ENCODE measurements around the gene OPTC. TPM values are rescaled to one million over a fixed set of nuclear protein-coding genes. Genes with fewer than 3 reads are reported as not detected.

OPTC gene
- total and polyA plus RNA-seq, 2 donors (not counting 1 experiment from before 2014, with no cell fraction given), result not detected

DNA sequence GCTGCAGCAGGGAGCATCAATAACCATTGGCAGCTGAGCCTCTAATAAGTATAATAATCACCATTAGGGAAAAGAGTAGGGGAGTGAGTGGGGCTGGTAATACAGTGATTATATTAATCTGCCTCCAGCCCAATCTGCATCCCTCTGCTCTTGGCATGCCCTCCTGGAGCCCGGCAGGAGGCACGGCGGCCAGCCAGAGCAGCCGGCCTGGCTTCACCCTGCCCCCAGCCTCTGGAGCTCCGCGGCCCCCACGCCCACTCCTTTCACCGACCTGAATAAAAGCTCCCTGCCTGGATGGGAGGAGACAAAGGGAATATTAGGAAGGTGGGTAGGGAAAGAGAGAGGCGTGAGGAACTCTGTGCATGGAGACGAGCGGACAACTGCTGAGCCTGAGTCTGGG lies 28.3 kb downstream of the OPTC start:
- H3K27me3 ChIP-seq (replicated peaks in 1 of 4; ENCODE audit: control extremely low read depth in 1 of 4, control insufficient read depth in 3 of 4, insufficient read depth in 4 of 4, low read length in 3 of 4), result no peaks in the 10 kb centered on the region
- H3K27me3 Mint-ChIP-seq, result no peaks in the 10 kb centered on the region
- no peak for ATAC-seq (ENCODE audit: low read depth)
- no peak overlapping the region for H3K27ac Mint-ChIP-seq
- TF ChIP-seq EZH2 (IDR thresholded peaks at IDR 0.05; ENCODE audit: borderline replicate concordance, insufficient read depth, low read depth, low read length, poor library complexity, severe bottlenecking) (no peak), CTCF (IDR thresholded peaks at IDR 0.05) (no peak)
- no peaks in the 10 kb centered on the region for H4K20me1 ChIP-seq (ENCODE audit: control insufficient read depth, insufficient read depth, low read length, poor library complexity, severe bottlenecking)
- H3K4me3 ChIP-seq (ENCODE audit: control extremely low read depth in 1 of 5, extremely low read depth in 1 of 5, insufficient read depth in 1 of 5, low read depth in 2 of 5, low read length in 4 of 5), result no peak overlapping the region
- H3K9me3 ChIP-seq (ENCODE audit: control extremely low read depth in 1 of 3, control insufficient read depth in 2 of 3, insufficient read depth in 1 of 3, low read length in 2 of 3), result no peaks in the 10 kb centered on the region
- WGBS (ENCODE audit: insufficient coverage), result 93% methylated on average over 9 of the region's 11 CpGs
- no peaks in the 10 kb centered on the region for H3K9me3 Mint-ChIP-seq (ENCODE audit: insufficient read depth)
- H3K36me3 ChIP-seq (replicated peaks in 1 of 2; ENCODE audit: control extremely low read depth in 1 of 2, control insufficient read depth in 1 of 2, extremely low read depth in 1 of 2, insufficient read depth in 2 of 2, low read length in 1 of 2), result no peaks in the 10 kb centered on the region
- H3K4me1 Mint-ChIP-seq, result no peaks in the 10 kb centered on the region
- ChIA-PET CTCF (interaction anchor here (0.6 kb wide), 1 partner anchor 16 kb away, joined by 3 read pairs; no protein-coding TSS in a partner anchor), POLR2A (no interaction called here)
- H3K9ac ChIP-seq (ENCODE audit: low read length), result no peak overlapping the region
- H3K27ac ChIP-seq (ENCODE audit: low read length in 2 of 2), result no peak overlapping the region
- H3K4me2 ChIP-seq (replicated peaks; ENCODE audit: low read depth, low read length, poor library complexity, severe bottlenecking), result no peak overlapping the region
- no peak overlapping the region for H3K4me3 Mint-ChIP-seq
- H2AFZ ChIP-seq (ENCODE audit: insufficient read depth, low read depth, low read length, poor library complexity, severe bottlenecking), result no peak overlapping the region
- H3K79me2 ChIP-seq (ENCODE audit: control insufficient read depth, insufficient read depth, low read length), result no peaks in the 10 kb centered on the region
- no peaks in the 10 kb centered on the region for H3K4me1 ChIP-seq (ENCODE audit: control insufficient read depth in 2 of 2, insufficient read depth in 2 of 2, low read length in 2 of 2)
- no peak for DNase-seq
- intact Hi-C loops (cut with micrococcal nuclease), result no loop called here

DNA sequence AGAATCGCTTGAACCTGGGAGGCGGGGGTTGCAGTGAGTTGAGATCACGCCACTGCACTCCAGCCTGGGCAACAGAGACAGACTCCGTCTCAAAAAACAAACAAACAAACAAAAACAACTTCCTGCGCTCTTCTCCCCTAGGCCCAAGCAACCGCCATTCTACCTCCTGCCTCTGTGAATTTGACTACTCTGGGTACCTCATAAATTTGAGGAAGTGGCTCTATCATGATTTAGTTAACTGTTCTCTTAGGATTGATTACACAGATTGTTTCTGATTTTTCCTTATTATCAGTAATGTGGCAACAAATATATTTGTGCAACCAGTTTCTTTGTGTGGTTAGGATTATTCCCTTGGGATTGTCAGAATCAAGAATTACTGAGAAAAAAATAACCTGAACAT lies 29.7 kb downstream of the OPTC start:
- Mint-ChIP-seq H3K27me3 (no peaks in the 10 kb centered on the region), H3K4me3 (no peak overlapping the region), H3K9me3 (ENCODE audit: insufficient read depth) (no peaks in the 10 kb centered on the region), H3K27ac (no peak overlapping the region), H3K4me1 (no peaks in the 10 kb centered on the region)
- no peak overlapping the region for H3K9ac ChIP-seq (ENCODE audit: low read length)
- H3K79me2 ChIP-seq (ENCODE audit: control insufficient read depth, insufficient read depth, low read length), result no peaks in the 10 kb centered on the region
- no peak overlapping the region for H3K4me3 ChIP-seq (ENCODE audit: control extremely low read depth in 1 of 5, extremely low read depth in 1 of 5, insufficient read depth in 1 of 5, low read depth in 2 of 5, low read length in 4 of 5)
- no peaks in the 10 kb centered on the region for H3K36me3 ChIP-seq (replicated peaks in 1 of 2; ENCODE audit: control extremely low read depth in 1 of 2, control insufficient read depth in 1 of 2, extremely low read depth in 1 of 2, insufficient read depth in 2 of 2, low read length in 1 of 2)
- CTCF ChIA-PET, result no interaction called here
- no peaks in the 10 kb centered on the region for H3K27me3 ChIP-seq (replicated peaks in 1 of 4; ENCODE audit: control extremely low read depth in 1 of 4, control insufficient read depth in 3 of 4, insufficient read depth in 4 of 4, low read length in 3 of 4)
- no peaks in the 10 kb centered on the region for H3K9me3 ChIP-seq (ENCODE audit: control extremely low read depth in 1 of 3, control insufficient read depth in 2 of 3, insufficient read depth in 1 of 3, low read length in 2 of 3)
- no peak overlapping the region for H3K27ac ChIP-seq (ENCODE audit: low read length in 2 of 2)
- intact Hi-C loops (cut with micrococcal nuclease), result no loop called here
- DNase-seq (no peak), ATAC-seq (ENCODE audit: low read depth) (no peak)
- no peak for TF ChIP-seq EZH2 (IDR thresholded peaks at IDR 0.05; ENCODE audit: borderline replicate concordance, insufficient read depth, low read depth, low read length, poor library complexity, severe bottlenecking)
- TF ChIP-seq CTCF (IDR thresholded peaks at IDR 0.05), result no peak
- no peaks in the 10 kb centered on the region for H4K20me1 ChIP-seq (ENCODE audit: control insufficient read depth, insufficient read depth, low read length, poor library complexity, severe bottlenecking)
- no peak overlapping the region for H2AFZ ChIP-seq (ENCODE audit: insufficient read depth, low read depth, low read length, poor library complexity, severe bottlenecking)
- WGBS (ENCODE audit: insufficient coverage), result 100% methylated on average over 4 of the region's 6 CpGs
- H3K4me2 ChIP-seq (replicated peaks; ENCODE audit: low read depth, low read length, poor library complexity, severe bottlenecking), result no peak overlapping the region
- H3K4me1 ChIP-seq (ENCODE audit: control insufficient read depth in 2 of 2, insufficient read depth in 2 of 2, low read length in 2 of 2), result no peaks in the 10 kb centered on the region
- POLR2A ChIA-PET, result no interaction called here

Data from B cell (primary cell).